HEK293 (cell line): ENCODE data around the gene EIF4A3.

Experiments used
- EGR2 ChIP-seq: fragments of 450-650 bp; formaldehyde crosslinking; IDR thresholded peaks from 2 replicates; pipeline ENCODE4 v1.5.1; 2016; ENCODE audit warnings: low read depth, missing biosample characterization, missing genetic modification characterization
- ELK4 ChIP-seq: IDR thresholded peaks from 2 replicates; pipeline ENCODE4 v1.6.1; 2011; ENCODE audit warnings: mild to moderate bottlenecking, low read depth, low read length, borderline replicate concordance
- GLIS2 ChIP-seq: fragments of 450-650 bp; formaldehyde crosslinking; IDR thresholded peaks from 2 replicates; pipeline ENCODE4 v1.5.1; 2016; ENCODE audit warnings: missing biosample characterization, missing genetic modification characterization
- RBAK ChIP-seq: fragments of 450-650 bp; formaldehyde crosslinking; IDR thresholded peaks from 2 replicates; pipeline ENCODE4 v1.5.1; 2016; ENCODE audit warnings: missing biosample characterization, missing genetic modification characterization
- REST ChIP-seq: fragments of 450-650 bp; formaldehyde crosslinking; IDR thresholded peaks from 2 replicates; pipeline ENCODE4 v1.5.1; 2016; ENCODE audit warnings: missing biosample characterization, missing genetic modification characterization
- SP3 ChIP-seq: fragments of 450-650 bp; formaldehyde crosslinking; IDR thresholded peaks from 2 replicates; pipeline ENCODE4 v1.5.1; 2016; ENCODE audit warnings: missing biosample characterization, missing genetic modification characterization
- YY1 ChIP-seq: fragments of 450-650 bp; formaldehyde crosslinking; IDR thresholded peaks from 2 replicates; pipeline ENCODE4 v1.5.1; 2018; ENCODE audit warnings: missing biosample characterization, missing genetic modification characterization
- ZEB2 ChIP-seq: fragments of 450-650 bp; formaldehyde crosslinking; IDR thresholded peaks from 2 replicates; pipeline ENCODE4 v1.5.1; 2016; ENCODE audit warnings: missing biosample characterization, missing genetic modification characterization
- ZFP3 ChIP-seq: fragments of 450-650 bp; formaldehyde crosslinking; IDR thresholded peaks from 2 replicates; pipeline ENCODE4 v1.5.1; 2016; ENCODE audit warnings: low read depth, missing biosample characterization, missing genetic modification characterization
- ZNF16 ChIP-seq: fragments of 450-650 bp; formaldehyde crosslinking; IDR thresholded peaks from 2 replicates; pipeline ENCODE4 v1.5.1; 2016; ENCODE audit warnings: low read depth, missing biosample characterization, missing genetic modification characterization
- ZNF174 ChIP-seq: fragments of 450-650 bp; formaldehyde crosslinking; IDR thresholded peaks from 2 replicates; pipeline ENCODE4 v1.5.0; 2017; ENCODE audit warnings: missing biosample characterization, mild to moderate bottlenecking, missing genetic modification characterization
- ZNF211 ChIP-seq: fragments of 450-650 bp; formaldehyde crosslinking; IDR thresholded peaks from 2 replicates; pipeline ENCODE4 v1.5.1; 2016; ENCODE audit warnings: low read depth, missing biosample characterization, missing genetic modification characterization
- ZNF221 ChIP-seq: fragments of 450-650 bp; formaldehyde crosslinking; IDR thresholded peaks from 2 replicates; pipeline ENCODE4 v1.5.1; 2017; ENCODE audit warnings: missing biosample characterization, missing genetic modification characterization, borderline replicate concordance
- ZNF292 ChIP-seq: fragments of 450-650 bp; formaldehyde crosslinking; IDR thresholded peaks from 2 replicates; pipeline ENCODE4 v1.5.1; 2016; ENCODE audit warnings: low read depth, missing biosample characterization, missing genetic modification characterization, borderline replicate concordance
- ZNF311 ChIP-seq: fragments of 450-650 bp; formaldehyde crosslinking; IDR thresholded peaks from 2 replicates; pipeline ENCODE4 v1.5.1; 2017; ENCODE audit warnings: missing biosample characterization, missing genetic modification characterization, borderline replicate concordance
- ZNF394 ChIP-seq: fragments of 450-650 bp; formaldehyde crosslinking; IDR thresholded peaks from 2 replicates; pipeline ENCODE4 v1.5.1; 2016; ENCODE audit warnings: missing biosample characterization, missing genetic modification characterization, mild to moderate bottlenecking, moderate library complexity, borderline replicate concordance
- ZNF416 ChIP-seq: fragments of 450-650 bp; formaldehyde crosslinking; IDR thresholded peaks from 2 replicates; pipeline ENCODE4 v1.5.1; 2016; ENCODE audit warnings: missing biosample characterization, missing genetic modification characterization
- ZNF423 ChIP-seq: fragments of 450-650 bp; formaldehyde crosslinking; IDR thresholded peaks from 2 replicates; pipeline ENCODE4 v1.5.1; 2016; ENCODE audit warnings: missing biosample characterization, missing genetic modification characterization
- ZNF510 ChIP-seq: fragments of 450-650 bp; formaldehyde crosslinking; IDR thresholded peaks from 2 replicates; pipeline ENCODE4 v1.5.1; 2018; ENCODE audit warnings: mild to moderate bottlenecking, missing genetic modification characterization, missing biosample characterization; ENCODE audit not compliant: insufficient replicate concordance
- ZNF548 ChIP-seq: fragments of 450-650 bp; formaldehyde crosslinking; IDR thresholded peaks from 2 replicates; pipeline ENCODE4 v1.5.1; 2016; ENCODE audit warnings: missing biosample characterization, missing genetic modification characterization
- ZNF555 ChIP-seq: fragments of 450-650 bp; formaldehyde crosslinking; conservative IDR thresholded peaks from 2 replicates; pipeline ENCODE4 v1.5.1; 2017; ENCODE audit warnings: missing biosample characterization, mild to moderate bottlenecking, missing genetic modification characterization, inconsistent platforms
- ZNF558 ChIP-seq: fragments of 450-650 bp; formaldehyde crosslinking; IDR thresholded peaks from 2 replicates; pipeline ENCODE4 v1.5.1; 2016; ENCODE audit warnings: missing biosample characterization, missing genetic modification characterization
- ZNF654 ChIP-seq: fragments of 450-650 bp; formaldehyde crosslinking; IDR thresholded peaks from 2 replicates; pipeline ENCODE4 v1.5.1; 2016; ENCODE audit warnings: low read depth, missing biosample characterization, missing genetic modification characterization
- TF ChIP-seq, protein P1 (sequence below): fragments of 450-650 bp; formaldehyde crosslinking; IDR thresholded peaks from 2 replicates; pipeline ENCODE4 v1.5.0; 2017; ENCODE audit warnings: missing biosample characterization, missing genetic modification characterization, borderline replicate concordance
- TF ChIP-seq, protein P2 (sequence below): fragments of 450-650 bp; formaldehyde crosslinking; IDR thresholded peaks from 2 replicates; pipeline ENCODE4 v1.5.1; 2016; ENCODE audit warnings: missing biosample characterization, missing genetic modification characterization
- TF ChIP-seq, protein P3 (sequence below): fragments of 450-650 bp; formaldehyde crosslinking; IDR thresholded peaks from 2 replicates; pipeline ENCODE4 v1.5.1; 2016; ENCODE audit warnings: missing biosample characterization, missing genetic modification characterization
- TF ChIP-seq, protein P4 (sequence below): fragments of 450-650 bp; formaldehyde crosslinking; optimal IDR thresholded peaks from 2 replicates; pipeline ENCODE3; 2016; ENCODE audit warnings: missing biosample characterization, mild to moderate bottlenecking, missing genetic modification characterization

The EIF4A3 gene

GRCh38 chr17:80101011-80101945 is 45.6 kb downstream of the EIF4A3 start, which contains the start of gene GAA (continued):
- TF ChIP-seq, protein P1, sequence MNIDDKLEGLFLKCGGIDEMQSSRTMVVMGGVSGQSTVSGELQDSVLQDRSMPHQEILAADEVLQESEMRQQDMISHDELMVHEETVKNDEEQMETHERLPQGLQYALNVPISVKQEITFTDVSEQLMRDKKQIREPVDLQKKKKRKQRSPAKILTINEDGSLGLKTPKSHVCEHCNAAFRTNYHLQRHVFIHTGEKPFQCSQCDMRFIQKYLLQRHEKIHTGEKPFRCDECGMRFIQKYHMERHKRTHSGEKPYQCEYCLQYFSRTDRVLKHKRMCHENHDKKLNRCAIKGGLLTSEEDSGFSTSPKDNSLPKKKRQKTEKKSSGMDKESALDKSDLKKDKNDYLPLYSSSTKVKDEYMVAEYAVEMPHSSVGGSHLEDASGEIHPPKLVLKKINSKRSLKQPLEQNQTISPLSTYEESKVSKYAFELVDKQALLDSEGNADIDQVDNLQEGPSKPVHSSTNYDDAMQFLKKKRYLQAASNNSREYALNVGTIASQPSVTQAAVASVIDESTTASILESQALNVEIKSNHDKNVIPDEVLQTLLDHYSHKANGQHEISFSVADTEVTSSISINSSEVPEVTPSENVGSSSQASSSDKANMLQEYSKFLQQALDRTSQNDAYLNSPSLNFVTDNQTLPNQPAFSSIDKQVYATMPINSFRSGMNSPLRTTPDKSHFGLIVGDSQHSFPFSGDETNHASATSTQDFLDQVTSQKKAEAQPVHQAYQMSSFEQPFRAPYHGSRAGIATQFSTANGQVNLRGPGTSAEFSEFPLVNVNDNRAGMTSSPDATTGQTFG (tag by site-specific recombination), result no peak
- no peak for TF ChIP-seq ZNF292
- no peak for TF ChIP-seq ZNF558 (tag by site-specific recombination)
- TF ChIP-seq ELK4, result no peak
- TF ChIP-seq SP3 (tag by site-specific recombination), result peak; percentile 36; the same call in 1 of the 2 replicates
- no peak for TF ChIP-seq ZNF221 (tag by site-specific recombination)
- TF ChIP-seq ZNF510, result no peak
- TF ChIP-seq EGR2, result no peak
- TF ChIP-seq ZEB2 (tag by site-specific recombination), result peak; percentile 37
- TF ChIP-seq ZNF394 (tag by site-specific recombination), result no peak
- TF ChIP-seq ZNF174, result no peak
- no peak for TF ChIP-seq REST (tag by site-specific recombination)
- TF ChIP-seq ZNF548, result no peak
- TF ChIP-seq ZNF311 (tag by site-specific recombination), result no peak
- TF ChIP-seq YY1 (tag by site-specific recombination), result 0 out of 2 replicates have a peak, but pooled peaks have one; percentile 29
- TF ChIP-seq, protein P2, sequence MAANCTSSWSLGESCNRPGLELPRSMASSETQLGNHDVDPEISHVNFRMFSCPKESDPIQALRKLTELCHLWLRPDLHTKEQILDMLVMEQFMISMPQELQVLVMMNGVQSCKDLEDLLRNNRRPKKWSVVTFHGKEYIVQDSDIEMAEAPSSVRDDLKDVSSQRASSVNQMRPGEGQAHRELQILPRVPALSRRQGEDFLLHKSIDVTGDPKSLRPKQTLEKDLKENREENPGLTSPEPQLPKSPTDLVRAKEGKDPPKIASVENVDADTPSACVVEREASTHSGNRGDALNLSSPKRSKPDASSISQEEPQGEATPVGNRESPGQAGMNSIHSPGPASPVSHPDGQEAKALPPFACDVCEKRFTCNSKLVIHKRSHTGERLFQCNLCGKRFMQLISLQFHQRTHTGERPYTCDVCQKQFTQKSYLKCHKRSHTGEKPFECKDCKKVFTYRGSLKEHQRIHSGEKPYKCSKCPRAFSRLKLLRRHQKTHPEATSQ (tag by site-specific recombination), result 0 out of 2 replicates have a peak, but pooled peaks have one; percentile 31
- no peak for TF ChIP-seq ZNF211 (tag by site-specific recombination)
- TF ChIP-seq ZNF555, result no peak
- TF ChIP-seq ZNF16 (tag by site-specific recombination), result no peak
- TF ChIP-seq GLIS2, result peak; percentile 93
- TF ChIP-seq, protein P3, sequence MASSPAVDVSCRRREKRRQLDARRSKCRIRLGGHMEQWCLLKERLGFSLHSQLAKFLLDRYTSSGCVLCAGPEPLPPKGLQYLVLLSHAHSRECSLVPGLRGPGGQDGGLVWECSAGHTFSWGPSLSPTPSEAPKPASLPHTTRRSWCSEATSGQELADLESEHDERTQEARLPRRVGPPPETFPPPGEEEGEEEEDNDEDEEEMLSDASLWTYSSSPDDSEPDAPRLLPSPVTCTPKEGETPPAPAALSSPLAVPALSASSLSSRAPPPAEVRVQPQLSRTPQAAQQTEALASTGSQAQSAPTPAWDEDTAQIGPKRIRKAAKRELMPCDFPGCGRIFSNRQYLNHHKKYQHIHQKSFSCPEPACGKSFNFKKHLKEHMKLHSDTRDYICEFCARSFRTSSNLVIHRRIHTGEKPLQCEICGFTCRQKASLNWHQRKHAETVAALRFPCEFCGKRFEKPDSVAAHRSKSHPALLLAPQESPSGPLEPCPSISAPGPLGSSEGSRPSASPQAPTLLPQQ (tag by site-specific recombination), result peak; percentile 42; the same call in 1 of the 2 replicates
- no peak for TF ChIP-seq RBAK (tag by site-specific recombination)
- no peak for TF ChIP-seq ZFP3 (tag by site-specific recombination)
- TF ChIP-seq ZNF654, result no peak
- peak; percentile 74 for TF ChIP-seq ZNF423 (tag by site-specific recombination)
- no peak for TF ChIP-seq ZNF416
- TF ChIP-seq, protein P4, sequence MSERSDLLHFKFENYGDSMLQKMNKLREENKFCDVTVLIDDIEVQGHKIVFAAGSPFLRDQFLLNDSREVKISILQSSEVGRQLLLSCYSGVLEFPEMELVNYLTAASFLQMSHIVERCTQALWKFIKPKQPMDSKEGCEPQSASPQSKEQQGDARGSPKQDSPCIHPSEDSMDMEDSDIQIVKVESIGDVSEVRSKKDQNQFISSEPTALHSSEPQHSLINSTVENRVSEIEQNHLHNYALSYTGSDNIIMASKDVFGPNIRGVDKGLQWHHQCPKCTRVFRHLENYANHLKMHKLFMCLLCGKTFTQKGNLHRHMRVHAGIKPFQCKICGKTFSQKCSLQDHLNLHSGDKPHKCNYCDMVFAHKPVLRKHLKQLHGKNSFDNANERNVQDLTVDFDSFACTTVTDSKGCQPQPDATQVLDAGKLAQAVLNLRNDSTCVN (tag by site-specific recombination), result peak; percentile 72
